Suprapubic skin (tissue), 4 donors: ENCODE measurements around the gene SMIM26. TPM values are rescaled to one million over a fixed set of nuclear protein-coding genes. Genes with fewer than 3 reads are reported as not detected.

Experiments used
- DNase-seq, 2 donors: peaks; one replicate each; pipeline ENCODE4 v3.0.0-alpha.2; 2019; ENCODE audit warnings: low spot score in 2 of 2
- H3K27ac ChIP-seq: fragments of 200-600 bp; sonication (generic); one replicate; pipeline ENCODE4 v1.5.1; 2019
- H3K27me3 ChIP-seq: fragments of 200-600 bp; sonication (generic); one replicate; pipeline ENCODE4 v1.5.1; 2019
- H3K36me3 ChIP-seq: fragments of 200-600 bp; sonication (generic); one replicate; pipeline ENCODE4 v1.5.1; 2019
- H3K4me1 ChIP-seq: fragments of 200-600 bp; sonication (generic); one replicate; pipeline ENCODE4 v1.5.1; 2019
- H3K4me3 ChIP-seq: fragments of 200-600 bp; sonication (generic); one replicate; pipeline ENCODE4 v1.5.1; 2019; ENCODE audit warnings: mild to moderate bottlenecking
- H3K9me3 ChIP-seq: fragments of 200-600 bp; sonication (generic); one replicate; pipeline ENCODE4 v1.5.1; 2019
- EP300 ChIP-seq: sonication (generic); formaldehyde crosslinking; IDR thresholded peaks from one replicate; pipeline ENCODE4 v1.6.1; 2017; ENCODE audit warnings: antibody characterized with exemption
- POLR2A ChIP-seq, 2 donors: fragments of 450-650 bp; IDR thresholded peaks; one replicate each; pipeline ENCODE4 v1.6.1; 2017; ENCODE audit warnings: antibody characterized with exemption in 2 of 2, mild to moderate bottlenecking in 2 of 2, moderate library complexity in 2 of 2
- POLR2AphosphoS5 ChIP-seq, 3 donors: sonication (generic); formaldehyde crosslinking; IDR thresholded peaks; one replicate each; pipeline ENCODE4 v1.6.1; 2017; ENCODE audit warnings: antibody characterized with exemption in 3 of 3
- WGBS: methylation state at CpG from one replicate; pipeline ENCODE4 v1.1.5; 2018; 5-methylcytosine and 5-hydroxymethylcytosine counted together
- total RNA-seq, 4 donors: library from RNA; depleted of rRNA; stranded (reverse); fragments of >200 nt; gene quantifications; one replicate each; pipeline ENCODE4 v1.1.0, GENCODE V29; 2016
- TF ChIP-seq, protein P1 (sequence below), 2 donors: fragments of 200-600 bp in 1 of 2; fragments of 450-650 bp in 1 of 2; sonication (generic) in 1 of 2; IDR thresholded peaks; one replicate each; pipeline ENCODE4 v1.5.1; 2016 to 2019; ENCODE audit warnings: antibody characterized with exemption in 2 of 2, mild to moderate bottlenecking in 1 of 2, moderate library complexity in 1 of 2

The SMIM26 gene
- total RNA-seq, 4 donors from 2014 or later, result 79.4 to 130 (median 104) TPM

DNA sequence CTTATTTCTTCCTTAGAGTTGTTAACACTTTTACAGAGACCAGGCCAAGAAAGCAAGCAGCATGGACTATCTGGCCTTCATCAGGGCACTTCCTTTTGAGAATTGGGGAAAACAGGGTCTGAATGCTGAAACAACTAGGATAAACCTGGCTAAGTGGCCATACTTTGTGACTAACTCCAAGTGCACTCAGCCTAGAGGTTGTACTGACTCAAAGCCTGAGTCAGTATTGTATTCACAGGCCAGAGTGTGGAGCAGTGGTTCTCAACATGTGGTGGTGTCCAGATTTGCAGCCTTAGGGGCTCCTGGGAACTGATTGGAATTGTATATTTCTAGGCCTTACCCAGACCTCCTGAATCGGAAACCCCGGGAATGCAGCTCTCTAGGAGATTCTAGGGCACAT is 39.4 kb upstream of the SMIM26 start:
- Histone ChIP-seq H3K27me3 (no peaks in the 10 kb centered on the region), H3K9me3 (no peaks in the 10 kb centered on the region), H3K4me3 (no peak overlapping the region), H3K36me3 (peaks cover 87% of the 10 kb centered on the region), H3K4me1 (no peaks in the 10 kb centered on the region), H3K27ac (no peak overlapping the region)
- WGBS, result 93% methylated on average over 2 of the region's 2 CpGs
- DNase-seq, result no peak
- TF ChIP-seq, protein P1, sequence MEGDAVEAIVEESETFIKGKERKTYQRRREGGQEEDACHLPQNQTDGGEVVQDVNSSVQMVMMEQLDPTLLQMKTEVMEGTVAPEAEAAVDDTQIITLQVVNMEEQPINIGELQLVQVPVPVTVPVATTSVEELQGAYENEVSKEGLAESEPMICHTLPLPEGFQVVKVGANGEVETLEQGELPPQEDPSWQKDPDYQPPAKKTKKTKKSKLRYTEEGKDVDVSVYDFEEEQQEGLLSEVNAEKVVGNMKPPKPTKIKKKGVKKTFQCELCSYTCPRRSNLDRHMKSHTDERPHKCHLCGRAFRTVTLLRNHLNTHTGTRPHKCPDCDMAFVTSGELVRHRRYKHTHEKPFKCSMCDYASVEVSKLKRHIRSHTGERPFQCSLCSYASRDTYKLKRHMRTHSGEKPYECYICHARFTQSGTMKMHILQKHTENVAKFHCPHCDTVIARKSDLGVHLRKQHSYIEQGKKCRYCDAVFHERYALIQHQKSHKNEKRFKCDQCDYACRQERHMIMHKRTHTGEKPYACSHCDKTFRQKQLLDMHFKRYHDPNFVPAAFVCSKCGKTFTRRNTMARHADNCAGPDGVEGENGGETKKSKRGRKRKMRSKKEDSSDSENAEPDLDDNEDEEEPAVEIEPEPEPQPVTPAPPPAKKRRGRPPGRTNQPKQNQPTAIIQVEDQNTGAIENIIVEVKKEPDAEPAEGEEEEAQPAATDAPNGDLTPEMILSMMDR (IDR thresholded peaks at IDR 0.05), result no peak
- TF ChIP-seq POLR2AphosphoS5 (IDR thresholded peaks at IDR 0.05), result no peak
- no peak for TF ChIP-seq EP300
- no peak for TF ChIP-seq POLR2A (IDR thresholded peaks at IDR 0.05)

DNA sequence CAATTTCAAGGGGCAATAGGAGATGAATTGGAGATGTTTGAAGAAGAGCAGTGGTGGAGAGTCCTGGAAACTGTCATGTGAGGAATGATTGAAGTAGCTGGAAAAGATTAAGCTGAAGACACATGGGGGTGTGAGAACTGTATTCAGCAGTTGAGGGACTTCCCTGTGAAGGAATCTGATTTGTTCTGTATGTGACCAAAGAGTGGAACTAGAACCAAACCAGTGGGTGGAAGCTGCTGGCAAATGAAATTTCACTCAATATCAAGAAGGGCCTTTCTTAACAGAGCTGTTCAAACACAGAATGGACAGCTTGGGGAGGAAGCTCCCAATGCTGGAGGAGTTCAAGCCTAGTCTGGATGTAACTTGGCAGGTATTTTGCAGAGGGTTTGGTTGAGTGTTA is 38.2 kb upstream of the SMIM26 start:
- H3K36me3 ChIP-seq, result peaks cover 99% of the 10 kb centered on the region

DNA sequence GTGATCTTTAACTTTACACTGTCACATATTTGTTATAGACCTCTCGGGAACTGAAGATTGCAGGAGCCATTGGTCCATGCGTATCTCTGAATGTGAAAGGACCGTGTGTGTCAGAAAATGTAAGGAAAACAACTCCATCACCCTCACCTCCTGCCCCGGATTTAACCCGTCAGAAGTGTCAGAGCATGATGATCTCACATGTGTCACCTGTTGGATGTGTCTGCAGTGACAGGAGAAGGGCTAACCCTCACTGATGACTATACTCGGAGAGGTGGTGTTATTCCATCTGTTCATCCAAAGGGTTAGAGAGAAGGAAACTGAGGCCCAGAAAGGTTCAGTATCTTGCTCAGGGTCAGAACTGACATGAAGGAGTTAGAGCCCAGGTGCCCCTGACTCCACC is 34.6 kb upstream of the SMIM26 start:
- 96% methylated on average over 6 of the region's 6 CpGs for WGBS
- Histone ChIP-seq H3K4me1 (no peaks in the 10 kb centered on the region), H3K4me3 (no peak overlapping the region), H3K9me3 (no peaks in the 10 kb centered on the region), H3K27me3 (no peaks in the 10 kb centered on the region), H3K27ac (no peak overlapping the region), H3K36me3 (peaks cover 95% of the 10 kb centered on the region)
- TF ChIP-seq, protein P1 (IDR thresholded peaks at IDR 0.05), result no peak
- TF ChIP-seq EP300, result no peak
- TF ChIP-seq POLR2A (IDR thresholded peaks at IDR 0.05), result no peak
- TF ChIP-seq POLR2AphosphoS5 (IDR thresholded peaks at IDR 0.05), result no peak
- no peak for DNase-seq

More for the DNA sequence above, 38.2 kb upstream of the SMIM26 start:
- no peak overlapping the region for H3K4me3 ChIP-seq
- no peaks in the 10 kb centered on the region for H3K4me1 ChIP-seq
- no peaks in the 10 kb centered on the region for H3K9me3 ChIP-seq
- H3K27me3 ChIP-seq, result no peaks in the 10 kb centered on the region
- DNase-seq, result no peak
- no peak for TF ChIP-seq POLR2AphosphoS5 (IDR thresholded peaks at IDR 0.05)
- no peak for TF ChIP-seq EP300
- TF ChIP-seq, protein P1 (IDR thresholded peaks at IDR 0.05), result no peak
- no peak for TF ChIP-seq POLR2A (IDR thresholded peaks at IDR 0.05)
- no peak overlapping the region for H3K27ac ChIP-seq

DNA sequence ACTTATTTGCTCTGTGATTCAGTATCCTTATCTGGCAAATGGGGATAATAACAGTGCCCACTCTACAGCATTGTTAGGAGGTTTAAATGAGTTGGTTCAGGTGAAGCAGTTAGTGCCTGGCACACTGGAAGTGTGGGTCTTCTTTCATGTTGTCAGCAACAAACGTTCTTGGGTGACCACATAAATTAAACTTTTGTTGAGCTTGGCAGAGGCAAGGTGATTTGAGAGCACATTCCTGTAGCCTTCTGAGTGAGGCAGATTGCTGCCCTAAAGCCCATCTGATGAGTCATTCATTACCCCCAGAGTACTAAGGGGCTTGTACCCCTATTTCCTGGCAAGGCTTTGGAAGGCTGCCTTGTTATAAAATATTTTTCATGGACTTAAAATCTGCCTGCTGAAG is 33.7 kb upstream of the SMIM26 start:
- H3K4me1 ChIP-seq, result no peaks in the 10 kb centered on the region
- peaks cover 94% of the 10 kb centered on the region for H3K36me3 ChIP-seq

DNA sequence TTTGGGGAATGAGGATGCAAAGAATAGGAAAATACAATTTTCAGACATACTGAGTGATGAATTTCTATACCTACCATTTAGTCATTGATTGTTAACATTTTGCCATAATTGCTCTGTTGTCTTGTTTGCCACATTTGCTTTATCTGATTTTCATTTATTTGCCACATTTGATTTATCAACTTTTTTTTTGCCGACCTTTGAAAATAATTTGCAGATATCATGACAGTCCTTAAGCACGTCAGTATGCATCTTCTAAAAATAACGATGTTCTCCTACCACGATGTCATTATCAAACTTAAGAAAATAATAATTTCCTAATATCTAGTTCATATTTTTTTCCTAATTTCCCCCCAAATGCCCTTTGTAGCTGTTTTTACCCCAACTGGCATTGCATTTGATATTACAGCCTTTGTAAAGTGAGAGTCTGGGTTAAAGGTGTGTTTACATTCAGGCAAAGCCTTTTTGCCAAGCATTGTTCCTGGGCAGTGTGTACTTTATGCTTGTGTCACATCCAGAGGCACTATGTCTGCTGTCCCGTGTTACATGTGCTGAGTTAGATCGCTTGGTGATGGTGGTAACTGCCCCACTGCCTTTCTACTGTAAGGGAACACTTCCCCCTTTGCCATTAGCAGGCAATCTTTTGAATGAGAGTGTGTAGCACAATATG is 33.1 kb upstream of the SMIM26 start:
- Histone ChIP-seq H3K36me3 (peaks cover 89% of the 10 kb centered on the region), H3K27me3 (no peaks in the 10 kb centered on the region), H3K4me3 (no peak overlapping the region), H3K9me3 (no peaks in the 10 kb centered on the region), H3K27ac (no peak overlapping the region), H3K4me1 (no peaks in the 10 kb centered on the region)
- DNase-seq, result no peak
- WGBS, result 87% methylated on average over 6 of the region's 6 CpGs
- no peak for TF ChIP-seq POLR2AphosphoS5 (IDR thresholded peaks at IDR 0.05)
- TF ChIP-seq, protein P1 (IDR thresholded peaks at IDR 0.05), result no peak
- no peak for TF ChIP-seq EP300
- TF ChIP-seq POLR2A (IDR thresholded peaks at IDR 0.05), result no peak

More for the DNA sequence above, 33.7 kb upstream of the SMIM26 start:
- no peak overlapping the region for H3K27ac ChIP-seq
- H3K4me3 ChIP-seq, result no peak overlapping the region
- no peaks in the 10 kb centered on the region for H3K27me3 ChIP-seq
- WGBS, result 55% methylated on average over 1 of the region's 1 CpG
- DNase-seq, result no peak
- H3K9me3 ChIP-seq, result no peaks in the 10 kb centered on the region
- TF ChIP-seq EP300 (no peak), POLR2AphosphoS5 (IDR thresholded peaks at IDR 0.05) (no peak), POLR2A (IDR thresholded peaks at IDR 0.05) (no peak)
- TF ChIP-seq, protein P1 (IDR thresholded peaks at IDR 0.05), result no peak
